ENCODE results near the gene STX3.
"Not testable (repeated sequence)": the region's sequence is repeated elsewhere in the genome, so short reads cannot be mapped to it uniquely, and the experiment has no call there.

STX3 gene

GRCh38 chr11:59794417-59794816, 39.2 kb downstream of the STX3 start:
- DNase-seq = no peak

GRCh38 chr11:59800390-59801025, 45.3 kb downstream of the STX3 start:
- no peak for DNase-seq

GRCh38 chr11:59801160-59801706, 46.1 kb downstream of the STX3 start:
- no peak for DNase-seq

GRCh38 chr11:59801981-59802638, 46.9 kb downstream of the STX3 start:
- no peak for DNase-seq

- peak; percentile 22 to 70 (median 37) for DNase-seq
Observed at GRCh38 chr11:59802639-59803176, 47.5 kb downstream of the STX3 start.

GRCh38 chr11:59804061-59804460, 48.9 kb downstream of the STX3 start:
- no peak for DNase-seq

- DNase-seq = no peak
Observed at GRCh38 chr11:59807047-59807610, 52.0 kb downstream of the STX3 start.

- DNase-seq = peak; percentile 90 to 96 (median 94)
Observed at GRCh38 chr11:59810189-59810910, 55.2 kb downstream of the STX3 start, which contains the start of gene MRPL16. Gene MRPL16, minus strand, starts transcription at chr11:59810778. Its CDS starts 120 bp downstream, at chr11:59810658.

- DNase-seq = no peak
Observed at GRCh38 chr11:59810911-59811259, 55.7 kb downstream of the STX3 start.

- no peak for DNase-seq
Observed at GRCh38 chr11:59812220-59812619, 57.0 kb downstream of the STX3 start.

GRCh38 chr11:59813364-59813763, 58.2 kb downstream of the STX3 start:
- no peak for DNase-seq

GRCh38 chr11:59814021-59814420, 58.8 kb downstream of the STX3 start:
- no peak for DNase-seq

- DNase-seq = no peak
Observed at GRCh38 chr11:59815754-59816153, 60.6 kb downstream of the STX3 start.

GRCh38 chr11:59816434-59816833, 61.3 kb downstream of the STX3 start:
- DNase-seq = not testable (repeated sequence)

- no peak for DNase-seq
Observed at GRCh38 chr11:59818572-59818971, 63.4 kb downstream of the STX3 start.

- peak in 2 of 3 experiments; percentile 43 to 79 for DNase-seq
Observed at GRCh38 chr11:59822989-59823566, 67.9 kb downstream of the STX3 start.

GRCh38 chr11:59829358-59829757, 74.2 kb downstream of the STX3 start:
- DNase-seq = no peak

GRCh38 chr11:59833602-59834001, 78.4 kb downstream of the STX3 start:
- DNase-seq = no peak

GRCh38 chr11:59839615-59840014, 84.4 kb downstream of the STX3 start:
- no peak for DNase-seq

GRCh38 chr11:59841514-59841913, 86.3 kb downstream of the STX3 start:
- no peak for DNase-seq

GRCh38 chr11:59842316-59842715, 87.1 kb downstream of the STX3 start:
- DNase-seq = no peak

GRCh38 chr11:59845399-59845798, 90.2 kb downstream of the STX3 start, which contains the start of gene CBLIF:
Gene CBLIF, minus strand, starts transcription at chr11:59845499. Its CDS starts 46 bp downstream, at chr11:59845453.
- no peak for DNase-seq

GRCh38 chr11:59846556-59846955, 91.4 kb downstream of the STX3 start:
- DNase-seq = no peak
